ENCODE data around the gene GOLGA7B. TPM values are rescaled to one million over a fixed set of nuclear protein-coding genes. Genes with fewer than 3 reads are reported as not detected.

Gene GOLGA7B
- total RNA-seq, 1 donor from 2014 or later, result 0.30 TPM

GRCh38 chr10:97818572-97818971, 31.1 kb upstream of the GOLGA7B start:
- Mint-ChIP-seq H3K27ac (ENCODE audit: unreplicated experiment) (no peak overlapping the region), H3K36me3 (ENCODE audit: low read depth) (no peaks in the 10 kb centered on the region), H3K9me3 (no peaks in the 10 kb centered on the region), H3K4me1 (no peaks in the 10 kb centered on the region), H3K4me3 (no peak overlapping the region), H3K27me3 (ENCODE audit: low read depth) (peaks cover 6% of the 10 kb centered on the region)
- no peak for DNase-seq (ENCODE audit: low read depth, low spot score)
- TF ChIP-seq CTCF (conservative IDR thresholded peaks at IDR 0.05), result no peak

- H3K27me3 Mint-ChIP-seq (ENCODE audit: low read depth), result peaks cover 6% of the 10 kb centered on the region
- TF ChIP-seq CTCF (conservative IDR thresholded peaks at IDR 0.05), result no peak
These were observed 29.4 kb upstream of the GOLGA7B start for GRCh38 chr10:97820096-97820704.

GRCh38 chr10:97821308-97822038, 28.2 kb upstream of the GOLGA7B start:
- H3K9me3 Mint-ChIP-seq, result no peaks in the 10 kb centered on the region

More at GRCh38 chr10:97820096-97820704, 29.4 kb upstream of the GOLGA7B start:
- DNase-seq (ENCODE audit: low read depth, low spot score), result no peak
- no peaks in the 10 kb centered on the region for H3K4me1 Mint-ChIP-seq
- H3K9me3 Mint-ChIP-seq, result no peaks in the 10 kb centered on the region
- H3K36me3 Mint-ChIP-seq (ENCODE audit: low read depth), result no peaks in the 10 kb centered on the region
- no peak overlapping the region for H3K27ac Mint-ChIP-seq (ENCODE audit: unreplicated experiment)
- no peak overlapping the region for H3K4me3 Mint-ChIP-seq

DNA sequence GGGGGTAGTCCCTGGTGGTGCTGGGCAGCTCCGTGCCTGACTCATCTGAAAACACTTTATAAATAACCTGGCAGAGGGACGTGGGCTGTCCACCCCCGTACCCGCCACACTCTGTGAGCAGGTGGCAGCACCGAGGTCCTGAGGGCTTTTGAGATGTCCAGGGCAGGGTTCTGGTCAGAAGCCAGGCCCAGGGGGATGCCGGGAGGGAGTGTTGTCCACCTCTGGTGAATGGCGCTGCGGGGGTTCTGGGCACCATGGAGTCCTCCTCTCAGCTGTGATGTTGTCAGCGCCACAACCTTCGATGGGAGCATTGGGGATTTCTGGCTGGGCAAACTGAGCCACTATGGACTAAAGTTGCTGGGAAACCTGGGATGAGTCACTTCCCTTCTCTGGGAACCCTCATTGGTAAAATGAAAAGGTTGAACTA, 27.4 kb upstream of the GOLGA7B start:
- no peak for DNase-seq (ENCODE audit: low read depth, low spot score)
- Mint-ChIP-seq H3K27me3 (ENCODE audit: low read depth) (peaks cover 8% of the 10 kb centered on the region), H3K27ac (ENCODE audit: unreplicated experiment) (no peak overlapping the region), H3K4me3 (no peak overlapping the region), H3K4me1 (no peaks in the 10 kb centered on the region), H3K36me3 (ENCODE audit: low read depth) (no peaks in the 10 kb centered on the region), H3K9me3 (no peaks in the 10 kb centered on the region)
- no peak for TF ChIP-seq CTCF (conservative IDR thresholded peaks at IDR 0.05)

More at GRCh38 chr10:97821308-97822038, 28.2 kb upstream of the GOLGA7B start:
- H3K27me3 Mint-ChIP-seq (ENCODE audit: low read depth), result peaks cover 6% of the 10 kb centered on the region
- TF ChIP-seq CTCF (conservative IDR thresholded peaks at IDR 0.05), result no peak
- no peak overlapping the region for H3K27ac Mint-ChIP-seq (ENCODE audit: unreplicated experiment)
- no peak for DNase-seq (ENCODE audit: low read depth, low spot score)
- H3K36me3 Mint-ChIP-seq (ENCODE audit: low read depth), result no peaks in the 10 kb centered on the region
- no peak overlapping the region for H3K4me3 Mint-ChIP-seq
- H3K4me1 Mint-ChIP-seq, result no peaks in the 10 kb centered on the region

GRCh38 chr10:97823734-97824133, 25.9 kb upstream of the GOLGA7B start:
- Mint-ChIP-seq H3K27ac (ENCODE audit: unreplicated experiment) (no peak overlapping the region), H3K4me3 (no peak overlapping the region)

More at GRCh38 chr10:97823734-97824133, 25.9 kb upstream of the GOLGA7B start:
- H3K27me3 Mint-ChIP-seq (ENCODE audit: low read depth), result peaks cover 7% of the 10 kb centered on the region
- DNase-seq (ENCODE audit: low read depth, low spot score), result no peak
- TF ChIP-seq CTCF (conservative IDR thresholded peaks at IDR 0.05), result no peak
- no peaks in the 10 kb centered on the region for H3K4me1 Mint-ChIP-seq
- H3K9me3 Mint-ChIP-seq, result no peaks in the 10 kb centered on the region
- no peaks in the 10 kb centered on the region for H3K36me3 Mint-ChIP-seq (ENCODE audit: low read depth)

Measured in neural crest cell (in vitro differentiated cells).